ENCODE measurements around the gene SCUBE1. TPM values are rescaled to one million over a fixed set of nuclear protein-coding genes. Genes with fewer than 3 reads are reported as not detected.

Gene SCUBE1
- total and polyA plus RNA-seq, 3 donors from 2014 or later: 11.0 to 28.9 (median 23.5) TPM

DNA sequence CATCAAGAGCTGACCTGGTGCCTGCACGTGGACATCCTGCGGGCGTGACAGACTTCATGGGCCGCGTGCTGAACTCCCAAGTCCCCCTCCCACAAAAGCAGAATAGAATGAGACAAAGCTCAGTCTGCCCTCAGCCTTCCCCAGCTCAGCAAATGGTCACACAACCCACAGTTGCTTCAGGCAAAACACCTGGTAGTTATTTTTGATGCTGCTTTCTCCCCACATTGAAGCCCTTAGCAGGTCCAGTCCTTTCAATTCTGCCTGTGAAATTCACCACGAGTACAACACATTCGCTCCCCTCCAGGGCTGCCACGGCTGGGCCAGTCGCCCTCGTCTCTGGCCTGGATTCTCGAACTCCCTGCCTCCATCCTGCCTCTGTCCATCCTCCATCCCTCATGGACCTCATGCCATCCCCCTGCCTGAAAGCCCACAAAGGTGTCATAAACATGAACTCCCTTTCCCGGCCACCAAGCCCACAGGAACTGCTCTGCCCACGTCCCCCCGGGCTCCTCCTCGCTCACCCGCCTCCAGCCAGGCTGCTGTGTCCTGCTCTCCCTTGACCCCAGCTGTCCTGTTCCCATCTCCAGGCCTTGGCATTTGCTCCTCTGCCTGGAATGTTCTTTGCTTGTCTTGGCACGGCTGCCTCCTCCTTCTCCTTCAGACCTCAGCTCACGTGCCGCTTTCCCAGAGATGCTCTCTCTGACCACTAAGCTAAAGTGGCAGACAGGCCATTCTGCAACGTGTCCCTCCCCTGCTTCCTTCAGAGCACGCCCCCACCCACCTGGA lies 42.1 kb downstream of the SCUBE1 start:
- peak overlapping the region; percentile 32 to 70 for H3K27ac ChIP-seq
- 59 to 64% methylated on average over 21 of the region's 21 CpGs for WGBS, 2 donors
- H3K4me1 ChIP-seq: peaks cover 57% of the 10 kb centered on the region

DNA sequence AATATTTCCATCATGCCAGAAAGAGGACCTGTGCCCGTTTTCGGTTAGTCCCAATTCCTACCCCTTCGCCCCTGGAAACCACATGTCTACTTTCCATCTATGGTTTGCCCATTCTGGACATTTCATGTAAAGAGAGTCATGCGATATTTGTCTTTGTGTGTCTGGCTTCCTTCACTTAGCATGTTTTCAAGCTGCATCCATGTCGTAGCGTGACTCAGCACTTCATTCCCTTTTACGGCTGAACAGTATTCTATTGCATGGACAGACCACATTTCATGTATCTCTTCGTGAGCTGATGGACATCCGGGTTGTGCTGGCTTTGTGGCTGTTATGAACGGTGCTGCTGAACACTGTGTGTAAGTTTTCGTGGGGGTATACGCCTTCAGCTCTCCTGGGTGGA lies 43.4 kb downstream of the SCUBE1 start:
- no peak overlapping the region for H3K27ac ChIP-seq
- DNase-seq: no peak
- no peaks in the 10 kb centered on the region for H3K27me3 ChIP-seq
- no peak overlapping the region for H3K4me3 ChIP-seq
- H3K4me1 ChIP-seq: peaks cover 53% of the 10 kb centered on the region
- TF ChIP-seq, protein P1, sequence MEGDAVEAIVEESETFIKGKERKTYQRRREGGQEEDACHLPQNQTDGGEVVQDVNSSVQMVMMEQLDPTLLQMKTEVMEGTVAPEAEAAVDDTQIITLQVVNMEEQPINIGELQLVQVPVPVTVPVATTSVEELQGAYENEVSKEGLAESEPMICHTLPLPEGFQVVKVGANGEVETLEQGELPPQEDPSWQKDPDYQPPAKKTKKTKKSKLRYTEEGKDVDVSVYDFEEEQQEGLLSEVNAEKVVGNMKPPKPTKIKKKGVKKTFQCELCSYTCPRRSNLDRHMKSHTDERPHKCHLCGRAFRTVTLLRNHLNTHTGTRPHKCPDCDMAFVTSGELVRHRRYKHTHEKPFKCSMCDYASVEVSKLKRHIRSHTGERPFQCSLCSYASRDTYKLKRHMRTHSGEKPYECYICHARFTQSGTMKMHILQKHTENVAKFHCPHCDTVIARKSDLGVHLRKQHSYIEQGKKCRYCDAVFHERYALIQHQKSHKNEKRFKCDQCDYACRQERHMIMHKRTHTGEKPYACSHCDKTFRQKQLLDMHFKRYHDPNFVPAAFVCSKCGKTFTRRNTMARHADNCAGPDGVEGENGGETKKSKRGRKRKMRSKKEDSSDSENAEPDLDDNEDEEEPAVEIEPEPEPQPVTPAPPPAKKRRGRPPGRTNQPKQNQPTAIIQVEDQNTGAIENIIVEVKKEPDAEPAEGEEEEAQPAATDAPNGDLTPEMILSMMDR (IDR thresholded peaks at IDR 0.05): no peak
- no peak for TF ChIP-seq POLR2A (IDR thresholded peaks at IDR 0.05)
- no peaks in the 10 kb centered on the region for H3K36me3 ChIP-seq (ENCODE audit: low read depth, missing control alignments)
- H3K9me3 ChIP-seq: no peaks in the 10 kb centered on the region
- 94 to 96% methylated on average over 12 of the region's 12 CpGs for WGBS, 2 donors
- intact Hi-C loops (cut with DNase I; ENCODE audit: low total_unique reads): no loop called here

More for the DNA sequence above, 42.1 kb downstream of the SCUBE1 start:
- Histone ChIP-seq H3K9me3 (no peaks in the 10 kb centered on the region), H3K27me3 (no peaks in the 10 kb centered on the region), H3K36me3 (ENCODE audit: low read depth, missing control alignments) (no peaks in the 10 kb centered on the region), H3K4me3 (no peak overlapping the region)
- TF ChIP-seq POLR2A (IDR thresholded peaks at IDR 0.05): no peak
- TF ChIP-seq, protein P1 (IDR thresholded peaks at IDR 0.05): no peak
- peak; percentile 86 for DNase-seq
- intact Hi-C loops (cut with DNase I; ENCODE audit: low total_unique reads): no loop called here

DNA sequence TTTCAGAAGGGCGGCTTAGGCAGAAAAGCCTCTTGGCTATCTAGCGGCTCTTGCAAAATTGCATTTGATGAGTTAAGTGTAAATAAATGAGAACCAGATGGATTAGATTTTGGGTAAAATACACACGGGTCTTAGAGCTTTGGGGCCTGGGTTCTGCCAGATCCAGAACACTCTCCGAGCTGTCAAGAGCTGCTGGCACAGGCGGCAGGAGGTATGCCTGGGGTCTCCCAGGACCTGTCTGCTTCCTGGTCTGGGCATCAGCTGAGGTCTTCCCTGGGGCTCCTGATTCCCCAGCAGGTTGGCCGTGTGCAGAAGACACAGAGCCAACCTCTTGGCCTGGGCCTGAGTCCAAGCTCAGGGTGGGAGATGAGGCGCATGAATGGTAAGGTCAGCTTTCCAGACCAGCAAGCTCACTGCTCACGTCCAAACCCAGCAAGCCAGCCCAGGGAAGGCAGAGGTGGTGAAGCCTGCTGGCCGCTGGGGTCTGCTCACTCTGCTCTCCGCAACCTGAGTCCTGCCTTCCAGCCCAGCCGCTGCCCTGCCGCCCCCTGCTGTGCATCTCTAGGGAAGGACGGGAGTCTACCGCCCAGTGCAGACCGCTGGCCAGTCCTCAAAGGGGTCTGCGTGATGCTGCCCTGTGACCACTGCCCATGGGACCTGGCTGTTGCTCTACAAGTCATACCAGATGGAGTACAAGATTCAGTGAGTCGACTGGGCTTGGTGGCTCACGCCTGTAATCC lies 44.9 kb downstream of the SCUBE1 start:
- TF ChIP-seq, protein P1 (IDR thresholded peaks at IDR 0.05): peak in 1 of 3 experiments; percentile 7
- TF ChIP-seq POLR2A (IDR thresholded peaks at IDR 0.05): no peak
- H3K4me1 ChIP-seq: peaks cover 53% of the 10 kb centered on the region
- H3K27ac ChIP-seq: peak overlapping the region; percentile 56 to 85
- no peaks in the 10 kb centered on the region for H3K9me3 ChIP-seq
- DNase-seq: no peak
- no peaks in the 10 kb centered on the region for H3K27me3 ChIP-seq
- H3K36me3 ChIP-seq (ENCODE audit: low read depth, missing control alignments): no peaks in the 10 kb centered on the region
- intact Hi-C loops (cut with DNase I; ENCODE audit: low total_unique reads): no loop called here
- no peak overlapping the region for H3K4me3 ChIP-seq
- 57 to 75% methylated on average over 5 to 18 of the region's 18 CpGs for WGBS, 2 donors

DNA sequence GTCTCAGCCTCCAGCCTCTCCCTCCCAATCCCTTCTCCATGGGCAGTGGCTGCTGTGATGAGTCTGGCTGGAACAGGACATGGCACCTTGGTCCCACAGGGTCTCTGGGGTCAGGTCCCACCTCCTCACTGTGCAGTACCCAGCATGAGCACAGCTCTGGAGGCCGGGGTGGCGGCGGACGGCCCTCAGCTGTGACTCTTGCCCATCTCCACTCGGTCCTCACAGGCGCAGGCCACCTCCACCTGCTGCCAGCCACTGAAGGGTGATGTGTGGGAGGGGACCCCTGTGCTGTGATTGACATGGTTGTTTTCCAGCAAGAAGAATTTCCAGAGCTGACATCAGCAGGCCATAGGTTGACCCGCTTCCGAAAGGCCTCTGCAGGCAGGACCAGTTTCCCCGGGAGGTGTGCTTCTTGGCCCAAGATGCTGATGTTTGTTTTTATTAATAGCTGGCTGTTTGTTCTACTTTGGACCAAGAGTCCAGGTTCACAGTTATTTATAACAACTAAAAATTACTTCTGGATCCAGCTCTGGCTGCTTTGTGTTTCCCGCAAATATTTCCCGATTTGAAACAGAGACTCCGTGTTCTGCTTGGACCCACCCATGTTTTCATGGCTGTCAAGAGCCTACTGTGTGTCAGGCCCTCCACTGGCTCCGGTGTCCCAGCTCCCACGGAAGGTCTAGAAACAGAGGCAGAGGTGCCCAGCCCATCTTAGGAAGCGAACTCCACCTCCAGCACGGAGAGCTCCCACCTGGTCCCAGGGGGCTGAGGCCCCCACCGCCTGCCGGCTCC lies 45.7 kb downstream of the SCUBE1 start:
- H3K36me3 ChIP-seq (ENCODE audit: low read depth, missing control alignments): no peaks in the 10 kb centered on the region
- H3K9me3 ChIP-seq: no peaks in the 10 kb centered on the region
- intact Hi-C loops (cut with DNase I; ENCODE audit: low total_unique reads): no loop called here
- DNase-seq: peak; percentile 72
- H3K27ac ChIP-seq: peak overlapping the region; percentile 56 to 85
- no peak for TF ChIP-seq POLR2A (IDR thresholded peaks at IDR 0.05)
- TF ChIP-seq, protein P1 (IDR thresholded peaks at IDR 0.05): no peak
- peaks cover 46% of the 10 kb centered on the region for H3K4me1 ChIP-seq
- 71 to 75% methylated on average over 8 to 18 of the region's 18 CpGs for WGBS, 2 donors
- no peak overlapping the region for H3K4me3 ChIP-seq
- H3K27me3 ChIP-seq: no peaks in the 10 kb centered on the region
